Mesothelial cell of epicardium (in vitro differentiated cells): ENCODE results near the gene MYL5. TPM values are rescaled to one million over a fixed set of nuclear protein-coding genes. Genes with fewer than 3 reads are reported as not detected.

ENCODE experiments used
- DNase-seq, 2 experiments: peaks; one replicate each; pipeline ENCODE4 v3.0.0; 2021; ENCODE audit warnings: low spot score in 2 of 2; ENCODE audit not compliant: unreplicated experiment in 2 of 2
- H3K27ac Mint-ChIP-seq: 2 replicates; pipeline ENCODE4 v1.8.0; 2021; ENCODE audit warnings: mixed read lengths
- H3K27me3 Mint-ChIP-seq: 2 replicates; pipeline ENCODE4 v1.8.0; 2021; ENCODE audit warnings: low read depth, mixed read lengths
- H3K36me3 Mint-ChIP-seq: 2 replicates; pipeline ENCODE4 v1.8.0; 2021; ENCODE audit warnings: mixed read lengths
- H3K4me1 Mint-ChIP-seq: 2 replicates; pipeline ENCODE4 v1.8.0; 2021; ENCODE audit warnings: mixed read lengths
- H3K4me3 Mint-ChIP-seq: 2 replicates; pipeline ENCODE4 v1.8.0; 2021; ENCODE audit warnings: mild to moderate bottlenecking, moderate library complexity, mixed read lengths
- H3K9me3 Mint-ChIP-seq: 2 replicates; pipeline ENCODE4 v1.8.0; 2021; ENCODE audit warnings: mixed read lengths
- total RNA-seq: library from RNA; stranded (reverse); gene quantifications from 3 replicates; pipeline ENCODE4 v1.2.1, GENCODE V29; 2021
- TF ChIP-seq, protein P1 (sequence below): fragments of 200-600 bp; sonication (generic); IDR thresholded peaks from one replicate; pipeline ENCODE4 v1.5.0; 2021; ENCODE audit warnings: antibody characterized with exemption; ENCODE audit not compliant: unreplicated experiment

MYL5 gene
- total RNA-seq, 1 donor from 2014 or later, result 32.1 TPM

GRCh38 chr4:627347-628125 lies 46.8 kb upstream of the MYL5 start:
- no peak overlapping the region for H3K27ac Mint-ChIP-seq
- H3K27me3 Mint-ChIP-seq, result peaks cover 2% of the 10 kb centered on the region
- no peaks in the 10 kb centered on the region for H3K4me1 Mint-ChIP-seq
- H3K9me3 Mint-ChIP-seq, result peaks cover 11% of the 10 kb centered on the region
- TF ChIP-seq, protein P1, sequence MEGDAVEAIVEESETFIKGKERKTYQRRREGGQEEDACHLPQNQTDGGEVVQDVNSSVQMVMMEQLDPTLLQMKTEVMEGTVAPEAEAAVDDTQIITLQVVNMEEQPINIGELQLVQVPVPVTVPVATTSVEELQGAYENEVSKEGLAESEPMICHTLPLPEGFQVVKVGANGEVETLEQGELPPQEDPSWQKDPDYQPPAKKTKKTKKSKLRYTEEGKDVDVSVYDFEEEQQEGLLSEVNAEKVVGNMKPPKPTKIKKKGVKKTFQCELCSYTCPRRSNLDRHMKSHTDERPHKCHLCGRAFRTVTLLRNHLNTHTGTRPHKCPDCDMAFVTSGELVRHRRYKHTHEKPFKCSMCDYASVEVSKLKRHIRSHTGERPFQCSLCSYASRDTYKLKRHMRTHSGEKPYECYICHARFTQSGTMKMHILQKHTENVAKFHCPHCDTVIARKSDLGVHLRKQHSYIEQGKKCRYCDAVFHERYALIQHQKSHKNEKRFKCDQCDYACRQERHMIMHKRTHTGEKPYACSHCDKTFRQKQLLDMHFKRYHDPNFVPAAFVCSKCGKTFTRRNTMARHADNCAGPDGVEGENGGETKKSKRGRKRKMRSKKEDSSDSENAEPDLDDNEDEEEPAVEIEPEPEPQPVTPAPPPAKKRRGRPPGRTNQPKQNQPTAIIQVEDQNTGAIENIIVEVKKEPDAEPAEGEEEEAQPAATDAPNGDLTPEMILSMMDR, result no peak
- H3K4me3 Mint-ChIP-seq, result no peak overlapping the region
- DNase-seq, result no peak
- H3K36me3 Mint-ChIP-seq, result no peaks in the 10 kb centered on the region

DNA sequence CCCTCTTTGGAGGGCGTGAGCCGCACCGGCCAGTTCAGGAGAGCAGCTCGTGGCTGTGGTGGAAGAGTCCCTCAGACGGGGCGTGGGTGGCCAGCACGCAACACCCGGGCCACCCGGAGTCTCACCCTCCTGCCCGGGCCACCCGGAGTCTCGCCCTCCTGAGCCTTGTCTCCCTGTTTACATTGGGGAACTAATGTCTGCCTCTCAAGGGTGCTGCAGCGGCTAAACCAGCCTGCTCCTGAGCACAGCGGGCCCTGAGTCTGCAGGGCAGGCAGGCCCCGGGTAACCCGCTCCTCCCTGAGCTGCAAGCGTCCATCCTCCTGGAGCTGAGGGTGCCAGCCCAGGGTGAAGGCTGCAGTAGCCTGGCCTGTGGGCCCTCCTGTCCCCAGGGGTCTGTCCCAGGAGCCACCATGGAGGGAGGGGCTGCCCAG lies 46.0 kb upstream of the MYL5 start:
- TF ChIP-seq, protein P1, result no peak
- no peaks in the 10 kb centered on the region for H3K4me1 Mint-ChIP-seq
- H3K27me3 Mint-ChIP-seq, result peaks cover 2% of the 10 kb centered on the region
- DNase-seq, result no peak
- H3K9me3 Mint-ChIP-seq, result peaks cover 14% of the 10 kb centered on the region
- no peak overlapping the region for H3K27ac Mint-ChIP-seq
- H3K4me3 Mint-ChIP-seq, result no peak overlapping the region
- H3K36me3 Mint-ChIP-seq, result no peaks in the 10 kb centered on the region

GRCh38 chr4:628821-629635 lies 45.3 kb upstream of the MYL5 start:
- Mint-ChIP-seq H3K36me3 (no peaks in the 10 kb centered on the region), H3K4me1 (no peaks in the 10 kb centered on the region), H3K9me3 (peaks cover 14% of the 10 kb centered on the region), H3K27ac (no peak overlapping the region), H3K4me3 (no peak overlapping the region), H3K27me3 (peaks cover 2% of the 10 kb centered on the region)
- no peak for DNase-seq
- TF ChIP-seq, protein P1, result no peak

DNA sequence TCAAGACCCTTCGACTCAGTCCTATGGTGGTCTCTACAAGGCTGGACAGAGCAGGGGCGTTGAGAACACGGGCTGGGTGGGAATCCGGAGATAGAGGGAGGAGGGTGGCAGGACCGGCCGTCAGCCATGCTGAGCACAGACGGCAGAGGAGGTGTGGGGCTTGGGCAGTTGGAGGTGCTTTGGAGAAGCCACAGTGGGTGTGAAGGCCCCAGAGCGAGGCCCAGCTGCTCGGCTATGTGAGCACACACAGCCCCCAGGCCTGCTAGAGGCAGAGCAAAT lies 44.8 kb upstream of the MYL5 start:
- DNase-seq, result no peak
- Mint-ChIP-seq H3K27me3 (peaks cover 2% of the 10 kb centered on the region), H3K27ac (no peak overlapping the region), H3K36me3 (no peaks in the 10 kb centered on the region), H3K4me1 (no peaks in the 10 kb centered on the region), H3K9me3 (peaks cover 14% of the 10 kb centered on the region), H3K4me3 (no peak overlapping the region)
- TF ChIP-seq, protein P1, result no peak

- DNase-seq, result no peak
- TF ChIP-seq, protein P1, result no peak
- Mint-ChIP-seq H3K27ac (no peak overlapping the region), H3K27me3 (peaks cover 2% of the 10 kb centered on the region), H3K9me3 (peaks cover 14% of the 10 kb centered on the region), H3K36me3 (no peaks in the 10 kb centered on the region), H3K4me3 (no peak overlapping the region), H3K4me1 (no peaks in the 10 kb centered on the region)
Observed at GRCh38 chr4:629915-630641, 44.3 kb upstream of the MYL5 start.
